Measurements from ENCODE around the gene ZNF618.

DNA sequence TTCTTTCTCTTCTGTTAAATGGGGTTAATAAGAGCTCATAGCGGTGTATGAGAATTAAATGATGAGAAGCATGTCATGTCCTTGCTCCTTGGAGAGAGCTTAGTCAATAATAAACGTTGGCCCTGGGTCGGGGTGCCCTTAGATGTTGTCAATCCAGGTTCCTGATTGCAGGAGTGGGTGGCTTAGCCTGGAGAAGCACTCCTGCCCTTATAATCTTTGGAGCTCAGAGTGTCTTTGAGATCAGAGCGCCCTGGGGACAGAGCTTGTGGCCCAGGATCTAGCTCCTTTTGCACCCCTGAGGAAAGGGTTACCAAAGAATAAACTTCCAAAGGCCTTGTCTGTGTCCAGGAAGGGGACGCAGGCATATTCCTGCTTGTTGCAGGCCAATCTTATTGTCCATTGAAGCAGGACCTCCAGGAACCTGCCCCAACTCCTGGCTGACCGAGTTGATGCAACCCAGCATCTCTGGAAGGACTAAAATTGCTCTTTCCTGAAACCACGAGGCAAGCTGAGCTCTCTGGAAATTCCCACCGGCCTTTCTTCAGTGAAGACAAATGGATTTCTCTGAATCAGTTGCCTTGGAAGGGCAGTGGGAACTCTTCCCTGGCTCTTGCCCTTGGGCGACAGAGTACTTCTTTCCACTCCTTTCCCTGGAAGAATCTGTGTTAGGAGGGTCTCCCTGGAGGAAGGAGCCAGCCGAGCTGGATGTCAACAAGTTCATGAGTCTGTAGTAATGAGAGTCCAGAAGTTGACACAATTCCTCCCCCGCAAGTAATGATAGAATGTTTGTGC is 208.4 kb downstream of the ZNF618 start:
- TF ChIP-seq CTCF (IDR thresholded peaks at IDR 0.05 in 4 of 5, conservative IDR thresholded peaks at IDR 0.05 in 1 of 5), result no peak
- no peak for TF ChIP-seq POLR2A (IDR thresholded peaks at IDR 0.05)
